HG03097 (cell line): ENCODE measurements around the gene RBMS1.

Source experiments
- ATAC-seq: cut with Tn5 transposase; IDR thresholded peaks from one replicate; pipeline ENCODE4 v1.9.1; 2021; ENCODE audit not compliant: unreplicated experiment, low FRiP score

Gene RBMS1

DNA sequence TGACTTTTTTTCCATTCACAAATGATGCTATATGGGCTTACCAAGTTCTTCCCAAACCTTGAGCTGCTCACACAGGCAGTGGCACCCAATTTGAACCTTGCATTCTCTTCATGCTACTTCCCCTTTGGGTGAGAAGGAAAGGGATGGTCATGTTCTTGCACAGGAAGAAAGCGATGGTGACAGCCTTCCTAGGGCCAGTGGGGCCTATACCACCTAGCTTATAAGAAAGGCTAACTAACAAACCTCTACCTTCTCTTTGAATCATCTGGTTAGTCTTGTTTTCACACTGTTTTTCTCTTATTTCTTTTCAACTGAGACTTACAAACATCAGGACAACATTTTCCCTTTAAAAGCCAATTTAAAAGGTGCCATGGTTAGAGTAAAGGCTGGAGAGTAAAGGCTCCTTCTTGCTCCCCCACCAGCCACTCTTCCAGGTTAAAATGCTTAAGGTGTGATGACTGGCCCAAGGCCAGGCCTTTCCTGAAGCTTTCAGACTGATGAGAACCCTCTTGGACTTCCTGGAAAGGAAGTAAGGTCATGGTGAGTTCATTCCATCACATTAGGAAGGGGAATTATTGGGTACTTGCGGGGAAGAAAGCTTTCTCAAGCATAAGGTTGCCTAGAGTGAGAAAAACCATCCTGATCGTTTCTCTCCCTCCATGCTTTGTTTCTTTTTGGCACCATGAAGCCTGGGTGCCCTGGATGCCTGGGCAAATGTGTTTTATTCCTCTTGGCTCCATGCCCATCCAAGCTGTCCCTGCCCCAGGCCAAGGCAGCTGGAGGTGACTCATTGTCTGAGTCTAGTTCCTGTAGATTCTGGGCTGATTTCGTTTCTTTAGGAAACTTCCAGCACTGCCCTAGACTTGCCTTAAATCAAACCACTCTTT is 252.1 kb downstream of the RBMS1 start:
- no peak for ATAC-seq

DNA sequence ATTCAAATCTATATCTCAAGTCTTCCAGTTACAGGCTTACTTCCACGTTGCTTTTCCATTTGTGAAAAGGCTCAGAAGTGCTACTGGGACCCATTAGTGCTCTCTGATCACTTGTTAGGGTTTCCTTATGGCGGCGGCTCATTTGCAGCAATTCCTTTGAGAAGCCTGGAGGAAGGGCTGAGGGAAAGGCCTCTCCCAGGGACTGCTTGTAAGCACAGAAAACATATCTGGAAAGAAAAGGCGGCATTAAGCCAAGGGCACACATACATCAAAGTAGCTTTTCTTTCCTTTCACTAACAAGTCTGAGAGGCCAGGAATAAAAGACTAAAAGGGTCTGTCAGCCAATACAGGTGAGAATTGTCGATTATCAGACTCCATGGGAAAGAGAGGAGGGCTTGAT is 254.2 kb downstream of the RBMS1 start:
- no peak for ATAC-seq

DNA sequence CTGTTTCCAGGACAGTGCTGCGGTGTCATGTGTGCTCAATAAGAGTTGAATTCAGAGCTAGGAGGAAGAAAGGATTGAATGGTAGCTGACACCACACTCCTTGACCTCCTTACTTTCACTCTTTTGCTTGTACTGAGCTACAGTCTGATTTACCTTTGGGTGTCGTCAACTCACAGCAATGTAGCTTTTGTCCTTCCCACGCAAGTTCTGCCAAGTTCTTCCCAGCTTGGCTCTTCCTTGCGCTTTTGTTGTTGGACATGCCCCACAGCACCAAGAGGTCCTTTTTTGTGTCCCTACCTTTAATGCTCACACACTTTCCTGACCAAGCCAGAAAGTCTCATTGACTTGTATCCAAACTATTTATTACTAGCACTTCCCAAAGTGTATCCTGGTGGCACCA is 255.2 kb downstream of the RBMS1 start:
- ATAC-seq, result no peak

DNA sequence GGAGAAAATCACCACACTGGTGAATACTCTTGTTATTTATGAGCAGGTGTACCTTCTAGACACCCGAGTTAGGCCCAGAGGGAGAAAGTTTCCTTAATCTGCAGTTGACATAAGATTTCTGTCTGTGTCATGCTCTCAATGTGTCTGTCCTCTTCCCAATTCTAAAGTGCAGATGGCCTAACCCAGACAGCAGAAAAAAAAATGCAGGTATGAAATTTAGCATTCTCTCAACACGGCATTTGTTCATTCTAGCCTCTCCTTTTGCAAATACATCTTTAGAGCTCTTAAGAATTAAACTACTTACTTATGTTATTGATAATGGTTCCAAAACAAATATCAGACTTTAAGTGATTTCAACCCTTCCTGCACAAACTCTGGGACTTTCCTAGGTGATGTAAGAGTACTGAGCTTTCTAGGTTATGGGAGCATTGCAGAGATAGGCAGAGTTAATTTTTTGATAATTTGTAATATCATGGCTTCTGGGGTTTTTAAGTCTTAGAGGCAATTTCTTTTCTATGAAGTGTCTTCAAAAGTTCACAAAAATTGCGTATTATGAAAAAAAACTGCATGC is 260.6 kb downstream of the RBMS1 start:
- no peak for ATAC-seq

DNA sequence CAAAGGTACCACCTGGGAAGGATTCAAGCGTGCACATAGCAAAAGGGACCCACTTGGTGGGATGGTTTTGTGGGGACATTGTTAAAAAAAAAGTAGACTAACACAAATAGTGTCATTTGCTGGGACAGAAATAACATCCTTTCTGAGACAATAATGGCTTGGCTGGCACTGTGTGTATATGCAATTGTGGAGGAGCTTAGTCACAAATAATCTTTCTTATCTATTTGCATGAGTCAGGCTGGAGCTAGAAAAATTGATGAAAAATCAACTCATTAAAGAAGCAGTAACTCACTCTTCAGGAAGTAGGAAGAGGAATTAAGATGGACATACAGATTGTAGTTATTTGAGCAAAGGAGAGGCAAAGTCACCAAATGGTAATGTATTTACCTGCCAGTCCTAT is 264.0 kb downstream of the RBMS1 start:
- no peak for ATAC-seq

DNA sequence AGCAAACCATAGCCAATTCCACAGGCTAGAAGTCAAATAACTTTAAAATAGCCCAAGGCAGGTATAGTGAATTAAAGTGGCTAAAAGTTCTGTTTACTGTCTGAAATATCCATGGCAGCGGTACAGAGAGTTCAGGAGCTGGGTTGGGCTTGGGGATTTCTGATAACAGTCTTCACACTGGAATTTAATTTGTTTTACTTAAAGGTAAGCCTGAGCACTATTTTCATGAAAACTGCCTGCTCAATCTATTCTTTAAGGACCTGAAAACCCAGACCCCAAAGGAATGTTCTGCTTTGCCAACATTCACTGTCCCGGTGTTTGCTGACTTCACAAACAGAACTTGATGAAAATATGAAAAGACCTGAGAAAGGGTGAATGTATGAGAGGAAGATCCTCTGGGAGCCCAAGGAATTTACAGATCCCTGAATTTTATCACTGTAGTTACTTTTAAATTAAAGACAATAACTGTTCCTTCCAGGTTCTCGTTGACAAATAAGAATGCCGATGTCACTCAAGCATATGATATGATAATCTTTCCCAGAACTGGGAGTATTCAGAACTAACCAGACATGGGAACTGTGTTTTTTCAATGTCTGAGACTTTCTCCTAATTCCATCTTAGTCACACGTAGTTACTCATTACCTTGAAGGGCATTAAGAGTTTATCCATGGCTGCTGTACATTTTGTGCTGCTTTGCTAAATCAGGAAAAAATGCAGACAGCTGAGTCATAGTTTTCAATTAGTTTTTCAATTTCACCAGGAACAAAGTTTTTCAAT is 265.3 kb downstream of the RBMS1 start:
- ATAC-seq, result no peak

DNA sequence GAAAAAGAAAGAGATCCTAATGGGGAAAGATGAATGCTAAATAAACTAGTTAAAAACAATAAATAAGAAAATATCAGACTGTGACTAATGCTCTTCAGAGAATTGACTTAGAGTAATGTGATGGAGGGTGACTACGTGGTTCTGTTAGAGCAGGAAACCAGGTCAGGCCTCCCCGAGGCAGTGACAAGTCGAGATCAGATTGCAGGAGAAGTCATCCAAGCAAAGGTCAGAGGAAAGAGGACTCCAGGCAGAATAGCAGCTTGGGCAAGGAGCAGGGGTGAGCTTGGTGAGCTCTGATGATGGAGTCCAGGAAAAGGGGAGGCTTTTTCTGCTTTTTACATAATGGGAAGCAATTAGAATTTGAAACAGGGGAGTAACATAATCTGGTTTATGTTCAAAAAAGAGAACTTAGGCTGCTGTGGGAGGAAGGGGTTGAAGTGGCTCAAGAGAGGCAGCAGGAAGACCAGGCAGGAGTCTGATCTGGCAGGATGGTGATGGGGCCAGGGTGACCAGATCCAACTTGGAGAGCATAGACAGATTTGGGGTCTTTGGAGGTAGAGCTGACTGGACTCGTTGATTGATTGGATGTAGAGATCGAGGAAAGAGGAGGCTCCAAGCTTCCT is 266.2 kb downstream of the RBMS1 start:
- ATAC-seq, result no peak

DNA sequence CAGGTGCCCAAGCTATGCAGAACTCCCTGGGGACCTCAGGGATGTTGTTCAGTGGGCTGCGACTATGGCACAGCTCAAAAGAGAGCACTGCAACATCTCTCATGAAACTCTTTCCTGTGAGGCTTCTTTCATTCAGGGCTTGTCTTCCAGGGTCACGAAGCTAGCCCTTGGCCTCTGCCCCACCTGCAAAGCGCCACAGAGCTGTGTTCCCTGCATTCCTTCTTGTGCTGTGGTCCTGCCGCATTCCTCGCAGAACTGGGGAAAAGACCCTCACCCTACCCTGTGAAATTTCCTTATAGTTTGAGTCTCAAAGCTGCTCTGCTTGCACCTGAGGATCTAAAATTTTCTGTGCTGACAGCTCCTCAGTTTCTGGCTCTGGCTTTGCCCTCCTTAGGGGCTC is 267.2 kb downstream of the RBMS1 start:
- no peak for ATAC-seq

DNA sequence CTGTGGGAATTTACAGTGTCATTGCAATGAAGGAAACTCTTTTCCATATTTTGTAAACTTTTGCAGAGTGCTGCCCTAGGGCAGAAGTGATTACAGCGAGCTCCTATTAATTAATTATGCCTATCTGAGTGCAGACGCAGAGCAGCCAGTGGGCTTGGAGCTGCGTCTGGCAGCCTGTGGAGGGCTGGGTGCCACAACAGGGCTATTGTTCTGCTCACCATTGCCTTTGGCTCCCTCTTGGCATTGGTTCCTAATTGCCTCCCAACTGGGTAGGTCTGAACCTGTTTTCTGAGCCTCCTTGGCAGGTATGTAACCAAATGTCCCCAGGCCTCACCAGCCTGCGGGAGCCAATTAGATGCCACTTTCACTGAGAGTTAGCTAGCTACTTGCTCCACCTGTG is 267.9 kb downstream of the RBMS1 start:
- no peak for ATAC-seq

DNA sequence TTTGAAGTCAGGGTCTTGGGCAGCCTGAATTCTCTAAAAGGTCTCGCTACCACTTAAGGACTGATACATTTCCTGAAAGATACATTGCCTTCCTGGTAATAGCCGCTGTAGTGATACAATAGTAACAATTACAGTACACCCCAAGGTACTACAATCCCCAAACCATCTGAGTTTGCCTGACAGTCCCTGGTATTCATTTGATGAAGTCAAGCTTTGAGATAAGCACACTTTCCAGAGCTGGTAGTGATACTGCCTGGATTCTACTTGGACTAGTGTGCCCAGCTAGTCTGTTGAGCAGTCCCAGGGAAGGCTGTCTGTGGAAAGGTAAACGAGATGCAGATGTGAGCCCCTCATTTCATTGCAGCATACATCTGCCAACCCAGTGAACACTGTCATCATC is 269.1 kb downstream of the RBMS1 start:
- ATAC-seq, result peak; percentile 15

DNA sequence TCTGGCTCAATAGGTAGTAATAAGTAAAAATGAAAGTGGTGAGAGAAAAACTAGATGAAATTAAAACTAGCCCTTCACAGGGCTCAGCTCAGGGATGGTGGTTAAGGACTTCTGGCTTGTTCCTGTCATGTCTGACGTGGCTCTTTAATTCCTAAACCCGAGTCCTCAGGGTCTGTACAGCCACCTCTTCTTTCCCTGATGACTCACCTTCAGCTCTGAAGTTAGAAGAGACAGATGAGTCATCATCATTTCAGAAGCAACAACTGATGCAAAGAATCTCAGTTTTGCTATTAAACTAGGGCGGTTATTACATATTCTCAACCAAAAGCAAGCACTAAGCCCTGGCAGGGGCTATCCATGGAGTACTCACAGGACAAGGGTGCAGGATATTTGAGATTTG is 269.5 kb downstream of the RBMS1 start:
- ATAC-seq, result peak; percentile 89

DNA sequence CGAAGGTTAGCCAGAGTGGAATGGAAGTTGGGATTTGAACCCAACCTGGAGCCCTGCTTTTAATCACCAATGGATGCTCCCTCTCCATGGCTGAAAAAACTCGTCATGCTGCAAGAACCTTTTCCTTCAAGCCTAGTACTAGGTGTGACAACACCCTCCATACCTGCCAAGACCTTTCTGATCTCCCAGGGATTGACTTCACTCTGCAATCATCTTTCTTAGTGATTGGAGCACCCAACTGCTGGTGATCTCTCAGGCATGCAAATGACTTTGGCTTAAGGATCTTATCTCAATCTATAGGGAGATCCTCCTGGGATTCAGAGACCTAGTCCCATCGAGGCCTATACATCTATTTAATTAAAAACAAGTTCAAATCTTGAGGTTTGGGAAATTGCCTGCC is 270.0 kb downstream of the RBMS1 start:
- no peak for ATAC-seq

DNA sequence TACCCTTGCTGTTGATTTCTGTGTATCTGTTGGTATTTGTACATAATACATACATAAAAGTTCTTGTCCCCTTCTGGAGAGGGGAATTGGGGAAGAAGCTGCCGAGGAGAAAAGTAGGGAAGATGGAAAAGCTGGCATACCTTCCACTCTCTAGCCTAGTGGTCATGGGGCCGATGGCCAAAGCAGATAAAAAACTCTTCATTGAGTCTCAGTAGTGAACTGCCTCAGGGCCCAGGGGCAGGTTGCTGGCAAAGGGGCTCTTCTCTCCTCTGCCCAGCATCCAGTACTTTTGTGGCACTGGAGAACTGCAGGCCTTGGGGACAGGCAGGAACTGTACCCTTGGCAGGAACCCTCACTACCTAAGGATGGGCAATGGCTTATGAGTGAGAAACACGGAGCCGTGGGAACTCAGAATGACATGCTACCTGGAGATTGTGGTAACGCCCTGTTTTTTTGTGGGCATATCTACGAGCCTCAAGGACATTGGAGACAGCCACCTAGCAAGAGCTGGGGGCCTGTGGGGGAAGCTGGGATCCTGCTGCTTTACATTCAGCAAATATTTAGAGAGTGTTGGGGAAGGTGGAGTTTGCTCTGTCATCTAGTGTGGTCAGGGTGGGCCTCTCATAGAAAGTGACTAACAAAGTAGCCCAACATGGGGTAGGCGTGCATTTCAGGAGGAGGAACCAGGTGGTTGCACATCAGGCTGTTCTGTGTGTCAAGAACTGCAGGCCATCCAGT is 270.9 kb downstream of the RBMS1 start:
- no peak for ATAC-seq
